CD14-positive monocyte (primary cell): Measurements from ENCODE around the gene AARS2. TPM values are rescaled to one million over a fixed set of nuclear protein-coding genes. Genes with fewer than 3 reads are reported as not detected.
"Not testable (repeated sequence)": the region's sequence is repeated elsewhere in the genome, so short reads cannot be mapped to it uniquely, and the experiment has no call there.

Source experiments
- DNase-seq, 3 donors: peaks; one replicate each; pipeline ENCODE4 v3.0.0-alpha.2; 2011 to 2022
- H2AFZ ChIP-seq: 2 replicates; pipeline ENCODE4 v1.6.0; 2012; ENCODE audit warnings: mild to moderate bottlenecking, low read depth, low read length, inconsistent platforms; ENCODE audit not compliant: insufficient read depth, poor library complexity, severe bottlenecking
- H3K27ac ChIP-seq, 2 donors: 1 replicate in 1 of 2; 2 replicates in 1 of 2; pipeline ENCODE4 v1.5.1; 2012 to 2013; ENCODE audit warnings: low read length in 2 of 2, control low read depth in 1 of 2, inconsistent platforms in 1 of 2, low read depth in 1 of 2, mild to moderate bottlenecking in 1 of 2
- H3K27me3 ChIP-seq, 2 donors: one replicate each; pipeline versions ENCODE4 v1.6.0 to v1.6.1; 2011 to 2013; ENCODE audit warnings: low read length in 2 of 2; ENCODE audit not compliant: control insufficient read depth in 2 of 2, insufficient read depth in 2 of 2
- H3K36me3 ChIP-seq, 2 donors: replicated peaks in 1 of 2; 1 replicate in 1 of 2; 2 replicates in 1 of 2; pipeline versions ENCODE4 v1.5.1 to v1.6.1; 2012 to 2013; ENCODE audit warnings: low read length in 2 of 2, control low read depth in 1 of 2, inconsistent platforms in 1 of 2, mild to moderate bottlenecking in 1 of 2; ENCODE audit not compliant: insufficient read depth in 2 of 2, control insufficient read depth in 1 of 2
- H3K4me1 ChIP-seq, 2 donors: 1 replicate in 1 of 2; 2 replicates in 1 of 2; pipeline versions ENCODE4 v1.5.1 to v1.6.1; 2012 to 2013; ENCODE audit warnings: low read length in 2 of 2, control low read depth in 1 of 2, inconsistent platforms in 1 of 2, mild to moderate bottlenecking in 1 of 2, moderate library complexity in 1 of 2; ENCODE audit not compliant: insufficient read depth in 2 of 2, control insufficient read depth in 1 of 2
- H3K4me2 ChIP-seq: replicated peaks from 2 replicates; pipeline ENCODE3; 2012; ENCODE audit warnings: low read length, moderate library complexity, mild to moderate bottlenecking; ENCODE audit not compliant: poor library complexity, severe bottlenecking; ENCODE audit errors: extremely low read depth
- H3K4me3 ChIP-seq, 3 experiments: fragments of 200-600 bp in 1 of 3; sonication (generic) in 1 of 3; replicated peaks in 1 of 3; 1 replicate in 2 of 3; 2 replicates in 1 of 3; pipeline ENCODE4 v1.5.1; 2011 to 2013; ENCODE audit warnings: low read length in 3 of 3, mild to moderate bottlenecking in 3 of 3, control low read depth in 2 of 3, low read depth in 2 of 3, inconsistent platforms in 1 of 3, moderate library complexity in 1 of 3
- H3K79me2 ChIP-seq: 2 replicates; pipeline ENCODE4 v1.6.0; 2012; ENCODE audit warnings: mild to moderate bottlenecking, control low read depth, inconsistent platforms, low read length, moderate library complexity; ENCODE audit not compliant: insufficient read depth
- H3K9ac ChIP-seq: 2 replicates; pipeline ENCODE4 v1.6.0; 2017; ENCODE audit warnings: low read length, mild to moderate bottlenecking; ENCODE audit not compliant: insufficient read depth, poor library complexity, severe bottlenecking
- H3K9me3 ChIP-seq, 2 donors: replicated peaks in 1 of 2; 1 replicate in 1 of 2; 2 replicates in 1 of 2; pipeline versions ENCODE4 v1.5.1 to v1.6.1; 2012 to 2013; ENCODE audit warnings: low read length in 2 of 2, control low read depth in 1 of 2; ENCODE audit not compliant: control insufficient read depth in 1 of 2, insufficient read depth in 1 of 2
- H4K20me1 ChIP-seq: 2 replicates; pipeline ENCODE4 v1.6.0; 2012; ENCODE audit warnings: mild to moderate bottlenecking, low read length, control low read depth, moderate library complexity; ENCODE audit not compliant: insufficient read depth
- H3K27ac Mint-ChIP-seq, 7 donors: one replicate each; pipeline ENCODE4 v1.8.0; 2020; ENCODE audit warnings: mild to moderate bottlenecking in 7 of 7, mixed read lengths in 7 of 7, moderate library complexity in 6 of 7, inconsistent platforms in 2 of 7
- H3K27me3 Mint-ChIP-seq, 3 donors: one replicate each; pipeline ENCODE4 v1.8.0; 2021 to 2022; ENCODE audit warnings: low read depth in 3 of 3, mild to moderate bottlenecking in 3 of 3, mixed read lengths in 3 of 3, moderate library complexity in 3 of 3, inconsistent platforms in 1 of 3
- H3K36me3 Mint-ChIP-seq, 2 donors: one replicate each; pipeline ENCODE4 v1.8.0; 2020; ENCODE audit warnings: mixed read lengths in 2 of 2, inconsistent platforms in 1 of 2, mild to moderate bottlenecking in 1 of 2
- H3K4me1 Mint-ChIP-seq: one replicate; pipeline ENCODE4 v1.8.0; 2020; ENCODE audit warnings: mild to moderate bottlenecking, mixed read lengths
- H3K4me3 Mint-ChIP-seq, 2 donors: one replicate each; pipeline ENCODE4 v1.8.0; 2020; ENCODE audit warnings: mild to moderate bottlenecking in 2 of 2, mixed read lengths in 2 of 2, moderate library complexity in 1 of 2
- H3K9me3 Mint-ChIP-seq, 7 donors: one replicate each; pipeline ENCODE4 v1.8.0; 2020 to 2022; ENCODE audit warnings: mixed read lengths in 7 of 7, mild to moderate bottlenecking in 6 of 7, moderate library complexity in 6 of 7, inconsistent platforms in 2 of 7
- CTCF ChIP-seq: fragments of 200-600 bp; IDR thresholded peaks from one replicate; pipeline ENCODE4 v1.8.0; 2022; ENCODE audit warnings: antibody characterized with exemption, mild to moderate bottlenecking
- WGBS: methylation state at CpG from one replicate; pipeline ENCODE4 v1.1.5; 2013; ENCODE audit warnings: missing lambda C conversion rate; ENCODE audit not compliant: insufficient coverage; 5-methylcytosine and 5-hydroxymethylcytosine counted together
- intact Hi-C, 2 donors: fragments of 100-400 bp; cut with micrococcal nuclease; formaldehyde crosslinking; loops; one replicate each; pipeline versions ENCODE4 v1.15.0 to v1.15.1; 2023
- polyA plus RNA-seq, 3 donors: library from polyadenylated mRNA; depleted of rRNA in 1 of 3; unstranded in 2 of 3; stranded (reverse) in 1 of 3; fragments of 300-500 nt in 2 of 3; fragments of >200 nt in 1 of 3; fragmentation: Illumina TruSeq in 2 of 3; gene quantifications; 1 replicate in 2 of 3; 2 replicates in 1 of 3; pipeline ENCODE4 v1.2.3, GENCODE V29; 2012 to 2021

Gene AARS2
- polyA plus RNA-seq, 3 donors: 1.8 to 4.5 (median 3.2) TPM

DNA sequence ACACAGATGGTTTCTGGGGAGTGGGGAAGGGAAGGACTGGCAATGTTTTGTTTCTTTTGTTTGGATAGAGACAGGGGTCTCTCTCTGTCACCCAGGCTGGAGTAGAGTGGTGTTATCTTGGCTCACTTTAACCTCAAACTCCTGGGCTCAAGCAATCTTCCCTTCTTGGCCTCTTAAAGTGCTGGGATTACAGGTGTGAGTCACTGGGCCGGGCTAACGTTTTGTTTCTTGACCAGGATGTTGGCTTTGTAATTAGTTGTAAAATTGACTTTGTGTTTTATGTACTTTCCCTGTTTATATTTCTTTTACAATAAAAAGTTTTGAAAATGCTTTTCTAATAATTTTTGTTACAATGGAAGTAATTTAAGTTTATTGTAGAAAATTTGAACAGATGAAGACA lies 40.2 kb upstream of the AARS2 start:
- intact Hi-C loops: no loop called here
- Histone ChIP-seq H3K4me2 (no peak overlapping the region), H3K79me2 (no peaks in the 10 kb centered on the region), H3K27ac (no peak overlapping the region), H3K36me3 (no peaks in the 10 kb centered on the region), H3K4me3 (no peak overlapping the region), H2AFZ (no peak overlapping the region), H3K4me1 (no peaks in the 10 kb centered on the region), H3K9me3 (peaks cover 10 to 11% of the 10 kb centered on the region in 2 donors), H3K27me3 (no peaks in the 10 kb centered on the region), H3K9ac (no peak overlapping the region), H4K20me1 (no peaks in the 10 kb centered on the region)
- no peak for DNase-seq
- peaks cover 0 to 4% (median 3%) of the 10 kb centered on the region in 3 donors for H3K27me3 Mint-ChIP-seq
- H3K27ac Mint-ChIP-seq: no peak overlapping the region
- H3K36me3 Mint-ChIP-seq: no peaks in the 10 kb centered on the region
- no peak for TF ChIP-seq CTCF
- peaks cover 6 to 16% (median 9%) of the 10 kb centered on the region in 7 donors for H3K9me3 Mint-ChIP-seq
- no CpG with 5 or more reads among the region's 2 CpGs for WGBS
- H3K4me1 Mint-ChIP-seq: no peaks in the 10 kb centered on the region
- H3K4me3 Mint-ChIP-seq: no peak overlapping the region

GRCh38 chr6:44352259-44352658 lies 39.1 kb upstream of the AARS2 start:
- Histone ChIP-seq H3K9ac (no peak overlapping the region), H3K36me3 (no peaks in the 10 kb centered on the region), H3K27me3 (no peaks in the 10 kb centered on the region), H3K4me2 (no peak overlapping the region), H3K4me3 (no peak overlapping the region), H3K9me3 (peaks cover 10 to 11% of the 10 kb centered on the region in 2 donors), H3K4me1 (no peaks in the 10 kb centered on the region), H4K20me1 (no peaks in the 10 kb centered on the region), H3K27ac (no peak overlapping the region), H3K79me2 (no peaks in the 10 kb centered on the region), H2AFZ (no peak overlapping the region)
- Mint-ChIP-seq H3K27ac (no peak overlapping the region), H3K27me3 (peaks cover 0 to 4% (median 1%) of the 10 kb centered on the region in 3 donors), H3K9me3 (peaks cover 6 to 13% (median 9%) of the 10 kb centered on the region in 7 donors), H3K4me1 (no peaks in the 10 kb centered on the region), H3K36me3 (no peaks in the 10 kb centered on the region), H3K4me3 (no peak overlapping the region)
- intact Hi-C loops: no loop called here
- no peak for DNase-seq
- 94% methylated on average over 2 of the region's 4 CpGs for WGBS
- TF ChIP-seq CTCF: no peak

DNA sequence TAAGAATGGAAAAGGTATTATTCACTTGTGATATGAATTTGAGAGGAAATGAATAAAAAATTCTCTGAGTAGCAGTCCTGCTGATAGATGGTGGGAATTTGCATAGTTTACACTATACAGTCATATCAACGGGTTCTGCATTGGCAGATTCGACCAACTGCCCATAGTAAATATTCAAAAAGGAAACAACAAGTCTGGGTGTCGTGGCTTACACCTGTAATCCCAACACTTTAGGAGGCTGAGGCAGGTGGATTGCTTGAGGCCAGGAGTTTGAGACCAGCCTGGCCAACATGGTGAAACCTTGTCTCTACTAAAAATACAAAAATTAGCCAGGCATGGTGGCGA lies 37.5 kb upstream of the AARS2 start:
- no CpG with 5 or more reads among the region's 4 CpGs for WGBS

More for the DNA sequence above, 37.5 kb upstream of the AARS2 start:
- H3K36me3 ChIP-seq, H3K27me3 ChIP-seq, H3K4me3 ChIP-seq, H3K79me2 ChIP-seq, H3K9me3 Mint-ChIP-seq, H3K36me3 Mint-ChIP-seq, H3K27me3 Mint-ChIP-seq, H3K9me3 ChIP-seq, H3K4me3 Mint-ChIP-seq, H3K27ac ChIP-seq, intact Hi-C loops, DNase-seq, H2AFZ ChIP-seq, H3K4me2 ChIP-seq, H3K9ac ChIP-seq, H4K20me1 ChIP-seq, H3K4me1 ChIP-seq, H3K4me1 Mint-ChIP-seq, H3K27ac Mint-ChIP-seq: not testable (repeated sequence)
